LNCAP (cell line): ENCODE measurements around the gene SH2B3.

Source experiments
- CTCF ChIP-seq: fragments of 450-650 bp; IDR thresholded peaks from 2 replicates; pipeline ENCODE4 v1.5.1; 2017; ENCODE audit warnings: mild to moderate bottlenecking

The SH2B3 gene

GRCh38 chr12:111409403-111409779 lies 3.7 kb downstream of the SH2B3 start:
- no peak for TF ChIP-seq CTCF

- TF ChIP-seq CTCF, result no peak
These were observed 4.2 kb downstream of the SH2B3 start for GRCh38 chr12:111409780-111410430.

- TF ChIP-seq CTCF, result no peak
These were observed 4.9 kb downstream of the SH2B3 start for GRCh38 chr12:111410431-111411184.

- no peak for TF ChIP-seq CTCF
These were observed 5.6 kb downstream of the SH2B3 start for GRCh38 chr12:111411185-111411764.

- no peak for TF ChIP-seq CTCF
These were observed 6.5 kb downstream of the SH2B3 start for GRCh38 chr12:111412007-111412829.

- no peak for TF ChIP-seq CTCF
These were observed 7.2 kb downstream of the SH2B3 start for GRCh38 chr12:111412830-111413441.

GRCh38 chr12:111413442-111414086 lies 7.8 kb downstream of the SH2B3 start:
- TF ChIP-seq CTCF, result no peak
